MG63 (cell line): ENCODE data around the gene PPP1R12C. TPM values are rescaled to one million over a fixed set of nuclear protein-coding genes. Genes with fewer than 3 reads are reported as not detected.

Source experiments
- DNase-seq: peaks from one replicate; pipeline ENCODE4 v3.0.0-alpha.2; 2020
- H3K27me3 ChIP-seq: fragments of 250-450 bp; sonication (Bioruptor Pico); 2 replicates; pipeline ENCODE4 v1.5.1; 2020; ENCODE audit warnings: mild to moderate bottlenecking, moderate library complexity
- H3K36me3 ChIP-seq: fragments of 250-450 bp; sonication (Bioruptor Pico); 2 replicates; pipeline ENCODE4 v1.5.1; 2020; ENCODE audit warnings: mild to moderate bottlenecking, moderate library complexity
- H3K4me3 ChIP-seq: fragments of 250-450 bp; sonication (Bioruptor Pico); 2 replicates; pipeline ENCODE4 v1.5.1; 2020; ENCODE audit warnings: mild to moderate bottlenecking, moderate library complexity
- H3K9me3 ChIP-seq: fragments of 250-450 bp; sonication (Bioruptor Pico); 2 replicates; pipeline ENCODE4 v1.5.1; 2020; ENCODE audit warnings: mild to moderate bottlenecking, moderate library complexity
- total RNA-seq: library from RNA; depleted of rRNA; stranded (reverse); fragments of >200 nt; shearing (Covaris generic); gene quantifications from 2 replicates; pipeline ENCODE4 v1.2.3, GENCODE V29; 2014; ENCODE audit warnings: low replicate concordance

Gene PPP1R12C
- total RNA-seq, 1 experiment from 2014 or later: 81.1 TPM

GRCh38 chr19:55099557-55100506 lies 17.6 kb downstream of the PPP1R12C start:
- Histone ChIP-seq H3K27me3 (no peaks in the 10 kb centered on the region), H3K9me3 (peaks cover 7% of the 10 kb centered on the region), H3K36me3 (peaks cover 34% of the 10 kb centered on the region), H3K4me3 (no peak overlapping the region)
- DNase-seq: no peak

DNA sequence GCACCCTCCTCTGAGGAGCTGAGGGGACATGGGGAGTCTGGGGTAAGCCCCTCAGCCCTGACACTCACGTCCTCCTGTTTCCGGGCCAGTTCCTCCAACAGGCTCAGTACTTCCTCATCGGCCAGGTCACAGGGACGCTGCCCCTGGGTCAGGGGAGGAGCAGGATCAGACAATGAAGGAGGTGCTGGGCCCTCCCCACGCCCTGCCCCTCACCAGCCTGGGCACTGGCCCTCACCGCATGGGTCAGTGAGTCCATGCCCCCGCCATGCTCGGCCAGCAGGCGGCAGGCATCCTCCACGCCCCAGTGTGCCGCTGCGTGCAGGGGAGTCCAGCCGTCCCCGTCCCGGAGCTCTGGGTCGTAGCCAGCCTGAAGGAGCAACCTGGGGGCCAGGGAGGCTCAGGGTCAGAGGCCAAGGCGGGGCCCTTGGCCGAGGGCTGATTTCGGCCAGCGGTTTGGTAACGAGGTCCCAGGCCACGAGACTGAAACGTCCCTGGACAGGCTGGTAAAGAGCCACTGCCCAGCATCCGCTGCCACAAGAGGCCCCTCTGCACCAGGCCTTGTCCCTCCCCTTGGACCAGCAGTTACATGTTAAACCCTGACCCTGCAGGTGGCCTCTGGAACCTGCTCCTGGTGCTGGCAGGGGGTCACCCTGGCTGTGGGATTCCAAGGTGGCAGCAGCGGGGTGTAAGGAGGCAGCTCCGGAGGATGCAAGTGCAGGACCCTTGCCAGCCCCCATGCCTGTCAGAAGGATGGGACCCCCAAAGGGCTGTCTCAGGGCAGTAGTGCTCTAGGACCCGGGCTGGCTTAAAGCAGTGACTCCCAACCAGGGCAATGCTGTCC lies 18.5 kb downstream of the PPP1R12C start:
- no peaks in the 10 kb centered on the region for H3K27me3 ChIP-seq
- no peak for DNase-seq
- H3K36me3 ChIP-seq: peaks cover 39% of the 10 kb centered on the region
- H3K9me3 ChIP-seq: peaks cover 7% of the 10 kb centered on the region
- H3K4me3 ChIP-seq: no peak overlapping the region

GRCh38 chr19:55097864-55098715 lies 19.3 kb downstream of the PPP1R12C start:
- no peaks in the 10 kb centered on the region for H3K27me3 ChIP-seq
- H3K4me3 ChIP-seq: no peak overlapping the region
- peaks cover 2% of the 10 kb centered on the region for H3K9me3 ChIP-seq
- DNase-seq: no peak
- H3K36me3 ChIP-seq: peaks cover 34% of the 10 kb centered on the region

- no peak overlapping the region for H3K4me3 ChIP-seq
- H3K9me3 ChIP-seq: no peaks in the 10 kb centered on the region
- no peaks in the 10 kb centered on the region for H3K27me3 ChIP-seq
- DNase-seq: no peak
- H3K36me3 ChIP-seq: peaks cover 21% of the 10 kb centered on the region
Measured at GRCh38 chr19:55096061-55096701, 21.3 kb downstream of the PPP1R12C start.

DNA sequence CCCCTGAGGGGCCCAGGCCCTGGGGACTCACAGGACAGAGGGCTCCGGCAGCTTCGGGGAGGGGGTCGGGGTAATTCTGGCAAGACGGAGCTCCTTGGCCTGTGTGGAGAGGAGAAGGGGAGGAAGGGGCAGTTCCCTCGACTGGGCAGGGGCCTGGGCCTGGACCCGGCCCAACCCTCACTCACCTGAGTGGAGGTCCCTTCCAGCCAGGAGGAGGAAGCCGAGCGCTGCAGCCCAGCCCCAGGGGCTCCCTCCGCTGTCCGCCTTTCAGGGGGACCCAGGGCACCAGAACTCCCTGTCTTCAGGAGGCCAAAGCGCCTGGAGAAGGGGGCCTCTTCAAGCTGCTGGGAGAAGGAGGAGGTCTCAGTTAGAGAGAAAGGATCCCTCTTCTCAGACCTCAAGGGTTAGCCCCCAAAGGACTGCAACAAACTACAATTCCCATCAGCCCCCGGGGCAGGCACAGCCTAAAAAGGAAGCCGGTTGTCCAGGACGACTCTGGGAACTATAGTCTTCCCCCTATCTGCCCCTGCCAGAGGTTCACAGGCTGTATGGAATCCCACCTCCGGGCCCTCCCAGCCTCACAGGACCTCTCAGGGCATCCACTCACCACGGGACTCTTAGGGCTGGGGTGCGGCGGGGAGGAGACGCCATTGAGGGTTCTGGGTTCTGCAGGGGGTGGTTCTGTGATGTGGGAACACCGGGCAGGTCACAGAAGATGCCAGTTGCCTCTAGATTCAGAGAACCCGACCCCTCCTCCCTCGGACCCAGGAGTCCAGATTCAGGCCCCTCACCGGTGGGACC lies 22.0 kb downstream of the PPP1R12C start:
- Histone ChIP-seq H3K9me3 (no peaks in the 10 kb centered on the region), H3K27me3 (no peaks in the 10 kb centered on the region), H3K4me3 (no peak overlapping the region), H3K36me3 (peaks cover 28% of the 10 kb centered on the region)
- DNase-seq: no peak

DNA sequence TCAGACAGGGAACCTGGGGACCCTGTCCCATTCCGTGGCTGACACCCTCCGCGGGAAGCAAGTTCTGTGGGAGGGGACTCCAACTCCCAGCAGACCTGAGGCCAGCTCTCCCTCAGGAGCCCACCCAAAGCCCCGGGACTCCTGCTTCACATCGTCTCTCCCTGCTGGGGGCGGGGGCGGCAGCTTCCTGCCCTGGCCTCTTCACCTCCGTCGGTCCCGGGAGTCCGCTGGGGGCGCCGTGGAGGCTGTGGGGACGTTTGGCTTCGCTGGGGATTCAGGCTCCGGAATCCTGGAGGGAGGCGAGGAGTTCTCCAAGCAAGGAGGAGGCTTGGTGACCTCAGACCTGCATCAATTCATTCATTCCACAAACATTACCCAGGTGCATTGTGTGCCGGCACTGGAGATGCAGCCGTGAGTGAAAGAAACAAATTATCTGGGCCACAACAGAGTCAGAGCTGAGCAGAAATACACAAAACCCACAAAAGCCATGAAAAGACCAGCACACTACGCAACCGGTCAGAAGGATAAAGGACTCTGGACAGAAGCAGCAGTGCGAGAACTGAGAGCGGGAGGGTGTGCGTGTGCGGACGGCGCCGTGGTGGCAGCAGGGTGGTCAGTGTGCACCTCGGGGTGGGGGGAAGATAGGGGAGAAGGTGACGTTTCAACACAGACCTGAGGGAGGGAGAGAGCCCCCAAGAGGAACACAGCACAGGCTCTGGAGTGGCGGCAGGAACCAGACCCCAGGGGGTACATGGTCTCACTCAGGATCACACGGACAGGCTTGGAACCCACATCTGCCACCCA lies 22.8 kb downstream of the PPP1R12C start:
- no peak overlapping the region for H3K4me3 ChIP-seq
- no peaks in the 10 kb centered on the region for H3K9me3 ChIP-seq
- H3K36me3 ChIP-seq: peaks cover 27% of the 10 kb centered on the region
- DNase-seq: no peak
- no peaks in the 10 kb centered on the region for H3K27me3 ChIP-seq

- H3K27me3 ChIP-seq: no peaks in the 10 kb centered on the region
- peaks cover 18% of the 10 kb centered on the region for H3K36me3 ChIP-seq
- DNase-seq: no peak
Measured at GRCh38 chr19:55092423-55093318, 24.8 kb downstream of the PPP1R12C start.

GRCh38 chr19:55091955-55092354 lies 25.5 kb downstream of the PPP1R12C start:
- DNase-seq: no peak

More at GRCh38 chr19:55092423-55093318, 24.8 kb downstream of the PPP1R12C start:
- H3K9me3 ChIP-seq: no peaks in the 10 kb centered on the region
- no peak overlapping the region for H3K4me3 ChIP-seq

DNA sequence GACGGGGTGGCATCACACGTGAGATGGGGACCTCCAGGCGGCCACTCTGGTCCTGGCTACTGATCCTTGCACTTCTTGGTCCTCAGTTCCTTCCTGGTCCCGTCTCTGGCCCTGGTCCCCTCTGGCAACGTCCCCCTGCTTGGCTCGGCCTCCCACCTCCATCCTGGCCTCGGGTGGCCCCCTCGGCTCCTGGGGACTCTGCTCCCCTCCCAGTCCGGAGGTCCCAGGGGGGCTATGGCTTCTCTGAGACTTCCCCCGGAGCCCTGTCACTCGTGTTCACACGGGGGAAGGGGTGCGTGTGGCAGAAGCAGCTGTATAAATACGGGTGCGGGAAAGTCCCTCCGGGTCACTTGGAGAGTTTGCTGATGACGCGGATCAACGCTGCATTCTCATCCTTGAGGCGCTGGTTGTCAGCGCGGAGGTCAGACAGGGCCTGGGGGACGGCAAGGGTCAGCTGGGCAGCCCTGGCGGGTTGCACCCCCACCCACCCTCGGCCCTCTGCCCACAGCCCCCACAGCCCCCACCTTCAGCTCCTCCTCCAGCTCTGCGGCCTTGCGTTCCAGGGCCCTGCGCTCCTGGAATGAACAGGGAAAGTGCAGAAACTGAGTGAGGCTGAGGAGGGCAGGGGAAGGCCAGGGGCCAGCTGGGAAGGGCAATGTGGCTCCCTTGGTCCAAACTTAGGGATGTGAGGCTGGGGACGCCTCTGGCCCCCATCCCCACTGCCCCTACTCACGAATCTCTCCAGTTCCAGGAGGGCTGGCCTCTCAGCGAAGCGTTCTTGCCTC lies 26.1 kb downstream of the PPP1R12C start:
- H3K36me3 ChIP-seq: peaks cover 27% of the 10 kb centered on the region
- no peaks in the 10 kb centered on the region for H3K9me3 ChIP-seq
- DNase-seq: no peak
- no peak overlapping the region for H3K4me3 ChIP-seq
- no peaks in the 10 kb centered on the region for H3K27me3 ChIP-seq

More at GRCh38 chr19:55091955-55092354, 25.5 kb downstream of the PPP1R12C start:
- Histone ChIP-seq H3K9me3 (no peaks in the 10 kb centered on the region), H3K27me3 (no peaks in the 10 kb centered on the region), H3K36me3 (peaks cover 26% of the 10 kb centered on the region), H3K4me3 (no peak overlapping the region)

- DNase-seq: no peak
- Histone ChIP-seq H3K4me3 (no peak overlapping the region), H3K36me3 (peaks cover 27% of the 10 kb centered on the region), H3K27me3 (no peaks in the 10 kb centered on the region), H3K9me3 (no peaks in the 10 kb centered on the region)
Measured at GRCh38 chr19:55090564-55090963, 26.9 kb downstream of the PPP1R12C start.

DNA sequence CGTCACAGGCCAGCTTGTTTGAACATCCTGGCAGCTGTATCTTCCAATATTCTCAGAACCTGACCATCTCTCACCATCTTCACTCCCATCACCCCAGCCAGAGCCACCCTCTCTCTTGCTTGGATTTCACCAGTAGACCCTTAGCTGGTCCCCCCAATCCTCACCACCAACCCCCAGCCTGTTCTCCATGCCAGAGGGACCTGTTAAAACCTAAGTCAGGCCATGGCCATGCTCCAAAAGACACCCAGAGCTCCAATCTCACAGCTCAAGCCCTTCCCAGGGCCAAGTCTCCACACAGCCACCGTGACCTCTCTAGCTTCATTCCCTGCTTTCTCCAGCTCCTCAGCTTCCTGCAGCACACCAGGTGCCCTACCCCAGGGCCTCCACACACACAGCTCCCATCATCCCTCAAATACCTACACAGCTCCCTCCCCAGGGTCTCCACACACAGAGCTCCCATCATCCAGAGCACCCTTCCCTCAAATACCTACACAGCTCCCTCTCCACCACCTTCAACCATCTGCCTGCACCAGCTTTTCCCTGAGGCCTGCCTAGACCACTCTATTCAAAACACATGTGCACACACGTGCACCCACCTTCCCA lies 28.0 kb downstream of the PPP1R12C start:
- Histone ChIP-seq H3K4me3 (no peak overlapping the region), H3K9me3 (no peaks in the 10 kb centered on the region), H3K27me3 (no peaks in the 10 kb centered on the region), H3K36me3 (peaks cover 21% of the 10 kb centered on the region)
- no peak for DNase-seq

DNA sequence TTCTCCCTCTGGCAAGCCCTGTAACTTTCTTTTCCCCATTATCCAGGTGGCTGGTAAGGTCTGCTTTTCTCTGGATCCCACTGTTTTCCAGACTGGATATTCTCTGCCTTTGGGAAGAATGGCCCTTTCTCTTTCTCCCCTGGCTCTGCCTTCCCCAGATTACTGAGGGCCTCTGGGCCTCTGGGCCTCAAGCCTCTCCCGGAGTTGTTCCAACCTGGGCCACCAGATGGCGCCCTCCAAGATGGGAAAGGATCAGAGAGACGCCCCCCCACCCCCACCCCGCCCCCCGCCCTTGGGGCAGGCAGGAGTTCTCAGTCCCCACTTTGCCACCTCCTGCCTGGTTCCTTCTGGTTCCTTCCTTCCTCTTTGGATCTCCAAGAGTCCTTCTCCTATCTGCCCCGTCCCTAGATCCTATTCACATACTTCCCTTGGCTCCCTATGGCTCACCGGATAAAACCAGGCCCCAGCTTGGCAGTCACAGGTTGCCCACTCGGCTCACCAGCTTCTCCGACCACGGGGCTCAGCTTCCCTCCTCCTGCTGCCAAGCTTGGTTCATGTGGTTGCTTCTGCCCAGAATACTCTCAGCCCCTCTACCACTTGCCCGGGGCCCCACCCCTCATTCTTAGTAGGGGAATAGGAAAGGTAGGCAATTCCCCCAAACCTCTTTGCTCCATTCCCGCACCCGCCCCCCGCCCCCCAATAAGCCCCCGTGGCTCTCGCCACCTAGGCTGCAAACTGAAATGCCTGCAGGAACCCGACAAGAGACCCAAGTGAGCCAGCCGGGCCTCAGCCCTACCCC lies 28.7 kb downstream of the PPP1R12C start:
- H3K9me3 ChIP-seq: no peaks in the 10 kb centered on the region
- peak; percentile 74 for DNase-seq
- peaks cover 19% of the 10 kb centered on the region for H3K36me3 ChIP-seq
- no peak overlapping the region for H3K4me3 ChIP-seq
- no peaks in the 10 kb centered on the region for H3K27me3 ChIP-seq
